ENCODE results near the gene VPS54. TPM values are rescaled to one million over a fixed set of nuclear protein-coding genes. Genes with fewer than 3 reads are reported as not detected.
"Not testable (repeated sequence)": the region's sequence is repeated elsewhere in the genome, so short reads cannot be mapped to it uniquely, and the experiment has no call there.

Gene VPS54
- total RNA-seq, 1 donor from 2014 or later: 27.5 TPM

- DNase-seq (ENCODE audit: low spot score): no peak
Observed at GRCh38 chr2:64024259-64024949, 5.2 kb upstream of the VPS54 start.

- DNase-seq (ENCODE audit: low spot score): no peak
Observed at GRCh38 chr2:64023485-64024258, 4.4 kb upstream of the VPS54 start.

GRCh38 chr2:64021578-64021977 lies 2.4 kb upstream of the VPS54 start:
- DNase-seq (ENCODE audit: low spot score): no peak

GRCh38 chr2:64019975-64020528 lies 824 bp upstream of the VPS54 start:
- DNase-seq (ENCODE audit: low spot score): no peak

GRCh38 chr2:64018701-64019082 lies 536 bp downstream of the VPS54 start:
- peak; percentile 59 for DNase-seq (ENCODE audit: low spot score)

GRCh38 chr2:64017811-64018700 lies 1.2 kb downstream of the VPS54 start:
- no peak for DNase-seq (ENCODE audit: low spot score)

GRCh38 chr2:64015898-64016297 lies 3.3 kb downstream of the VPS54 start:
- no peak for DNase-seq (ENCODE audit: low spot score)

GRCh38 chr2:64015391-64015790 lies 3.8 kb downstream of the VPS54 start:
- no peak for DNase-seq (ENCODE audit: low spot score)

- no peak for DNase-seq (ENCODE audit: low spot score)
Observed at GRCh38 chr2:64014628-64015027, 4.6 kb downstream of the VPS54 start.

- DNase-seq (ENCODE audit: low spot score): no peak
Observed at GRCh38 chr2:64013053-64013452, 6.2 kb downstream of the VPS54 start.

GRCh38 chr2:64012115-64012514 lies 7.1 kb downstream of the VPS54 start:
- no peak for DNase-seq (ENCODE audit: low spot score)

GRCh38 chr2:64008434-64009009 lies 10.7 kb downstream of the VPS54 start:
- no peak for DNase-seq (ENCODE audit: low spot score)

- DNase-seq (ENCODE audit: low spot score): no peak
Observed at GRCh38 chr2:64007924-64008323, 11.3 kb downstream of the VPS54 start.

- DNase-seq (ENCODE audit: low spot score): no peak
Observed at GRCh38 chr2:64005707-64006356, 13.4 kb downstream of the VPS54 start.

- DNase-seq (ENCODE audit: low spot score): no peak
Observed at GRCh38 chr2:64003239-64003638, 16.0 kb downstream of the VPS54 start.

GRCh38 chr2:64001382-64002101 lies 17.7 kb downstream of the VPS54 start:
- no peak for DNase-seq (ENCODE audit: low spot score)

GRCh38 chr2:64000630-64001381 lies 18.4 kb downstream of the VPS54 start:
- DNase-seq (ENCODE audit: low spot score): no peak

- no peak for DNase-seq (ENCODE audit: low spot score)
Observed at GRCh38 chr2:63999049-63999448, 20.2 kb downstream of the VPS54 start.

GRCh38 chr2:63996582-63997198 lies 22.5 kb downstream of the VPS54 start:
- not testable (repeated sequence) for DNase-seq (ENCODE audit: low spot score)

All from ureter (tissue), 1 donor.